Fibroblast of the aortic adventitia (primary cell): ENCODE results near the gene U2AF1L4. TPM values are rescaled to one million over a fixed set of nuclear protein-coding genes. Genes with fewer than 3 reads are reported as not detected.
"Not testable (repeated sequence)": the region's sequence is repeated elsewhere in the genome, so short reads cannot be mapped to it uniquely, and the experiment has no call there.

Experiments
- DNase-seq: peaks from one replicate; pipeline ENCODE4 v3.0.0-alpha.2; 2010; ENCODE audit warnings: low read depth
- H3K4me3 ChIP-seq: 2 replicates; pipeline ENCODE4 v1.5.1; 2011; ENCODE audit warnings: low read depth, mild to moderate bottlenecking, control low read depth, low read length, moderate library complexity
- total RNA-seq: library from RNA; depleted of rRNA; stranded (reverse); fragments of >200 nt; gene quantifications from 2 replicates; pipeline ENCODE4 v1.2.3, GENCODE V29; 2012; ENCODE audit warnings: low replicate concordance
- TF ChIP-seq, protein P1 (sequence below): IDR thresholded peaks from 2 replicates; pipeline ENCODE4 v1.5.1; 2011; ENCODE audit warnings: mild to moderate bottlenecking, low read length, control low read depth, inconsistent platforms; ENCODE audit not compliant: insufficient read depth

Gene U2AF1L4
- total RNA-seq, 1 donor, result 5.8 TPM

DNA sequence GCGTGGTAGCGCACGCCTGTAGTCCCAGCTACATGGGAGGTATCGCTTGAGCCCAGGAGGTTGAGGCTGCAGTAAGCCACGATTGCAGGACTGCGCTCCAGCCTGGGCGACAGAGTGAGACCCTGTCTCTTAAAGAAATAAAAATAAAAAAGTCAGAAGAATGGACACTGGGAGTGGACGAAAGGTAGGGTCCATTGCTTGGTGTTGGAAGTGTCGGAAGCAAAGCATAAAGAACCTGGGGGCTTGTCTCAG lies 29.8 kb upstream of the U2AF1L4 start:
- no peak for DNase-seq
- TF ChIP-seq, protein P1, sequence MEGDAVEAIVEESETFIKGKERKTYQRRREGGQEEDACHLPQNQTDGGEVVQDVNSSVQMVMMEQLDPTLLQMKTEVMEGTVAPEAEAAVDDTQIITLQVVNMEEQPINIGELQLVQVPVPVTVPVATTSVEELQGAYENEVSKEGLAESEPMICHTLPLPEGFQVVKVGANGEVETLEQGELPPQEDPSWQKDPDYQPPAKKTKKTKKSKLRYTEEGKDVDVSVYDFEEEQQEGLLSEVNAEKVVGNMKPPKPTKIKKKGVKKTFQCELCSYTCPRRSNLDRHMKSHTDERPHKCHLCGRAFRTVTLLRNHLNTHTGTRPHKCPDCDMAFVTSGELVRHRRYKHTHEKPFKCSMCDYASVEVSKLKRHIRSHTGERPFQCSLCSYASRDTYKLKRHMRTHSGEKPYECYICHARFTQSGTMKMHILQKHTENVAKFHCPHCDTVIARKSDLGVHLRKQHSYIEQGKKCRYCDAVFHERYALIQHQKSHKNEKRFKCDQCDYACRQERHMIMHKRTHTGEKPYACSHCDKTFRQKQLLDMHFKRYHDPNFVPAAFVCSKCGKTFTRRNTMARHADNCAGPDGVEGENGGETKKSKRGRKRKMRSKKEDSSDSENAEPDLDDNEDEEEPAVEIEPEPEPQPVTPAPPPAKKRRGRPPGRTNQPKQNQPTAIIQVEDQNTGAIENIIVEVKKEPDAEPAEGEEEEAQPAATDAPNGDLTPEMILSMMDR, result no peak

DNA sequence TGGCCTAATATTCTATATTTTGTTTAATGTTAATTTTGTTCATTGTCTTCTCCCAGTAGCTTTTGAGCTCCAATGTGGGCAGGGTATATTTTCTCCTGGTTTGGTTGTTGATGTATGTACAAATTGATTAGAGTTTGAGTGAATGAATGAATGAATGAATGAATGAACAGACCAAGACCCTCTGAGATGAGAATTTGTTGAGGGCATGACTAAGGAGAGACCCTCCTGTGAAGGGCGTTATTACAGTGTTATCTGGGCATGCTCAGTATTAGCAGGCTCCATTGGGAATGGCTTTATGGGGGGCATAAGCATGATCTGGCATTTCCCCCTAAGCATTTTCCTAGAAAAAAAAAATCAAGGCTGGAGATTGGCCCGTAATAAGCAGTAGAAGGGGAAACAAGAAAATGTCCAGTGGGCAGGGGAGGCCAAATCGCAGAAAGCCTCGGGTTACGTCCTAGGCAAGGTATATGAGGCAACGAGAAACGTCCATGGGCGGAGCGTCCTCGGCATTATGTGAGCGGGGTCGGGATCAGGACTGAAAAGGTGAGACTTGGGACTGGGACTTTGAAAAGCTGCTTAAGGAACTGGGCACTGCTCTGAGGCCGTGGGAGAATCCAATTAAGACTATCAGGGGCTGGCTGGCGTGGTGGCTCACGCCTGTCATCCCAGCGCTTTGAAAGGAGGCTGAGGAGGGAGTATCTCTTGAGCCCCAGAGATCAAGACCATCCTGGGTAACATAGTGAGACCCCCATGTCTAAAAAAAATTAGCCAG lies 29.2 kb upstream of the U2AF1L4 start:
- TF ChIP-seq, protein P1, result no peak
- peak; percentile 1 for DNase-seq
- peak overlapping the region; percentile 55 for H3K4me3 ChIP-seq

More for the DNA sequence above, 29.8 kb upstream of the U2AF1L4 start:
- peak overlapping the region; percentile 55 for H3K4me3 ChIP-seq

DNA sequence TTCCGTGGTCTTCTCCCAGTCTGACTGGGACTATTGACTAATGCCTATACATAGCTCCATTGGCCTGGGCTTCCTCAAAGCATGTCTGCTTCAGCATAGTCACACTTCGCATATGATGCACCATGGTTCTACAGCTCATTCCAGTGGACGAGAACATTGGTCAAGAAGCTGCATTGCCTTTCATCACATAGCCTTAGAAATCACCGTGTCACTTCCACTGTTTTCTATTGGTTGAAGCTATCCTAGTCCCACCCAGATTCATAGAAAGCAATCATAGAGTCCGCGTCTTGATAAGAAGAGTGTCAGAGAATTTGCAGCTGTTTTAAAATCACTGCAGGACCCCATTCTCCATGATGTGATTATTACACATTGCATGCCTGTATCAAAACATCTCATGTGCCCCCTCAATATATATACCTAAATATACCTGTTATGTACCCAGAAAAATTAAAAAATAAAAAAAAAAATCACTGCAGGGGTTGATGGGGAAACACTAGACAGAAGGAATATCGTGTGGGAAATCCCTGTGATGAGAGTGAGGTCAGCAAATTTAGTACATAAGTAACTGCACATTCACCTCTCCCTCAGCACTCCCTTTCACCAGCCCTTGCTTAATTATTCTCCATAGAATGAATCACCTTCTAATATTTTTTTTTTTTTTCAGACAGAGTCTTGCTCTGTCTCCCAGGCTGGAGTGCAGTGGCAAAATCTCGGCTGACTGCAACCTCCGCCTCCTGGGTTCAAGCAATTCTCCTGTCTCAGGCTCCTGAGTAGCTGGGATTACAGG lies 28.0 kb upstream of the U2AF1L4 start:
- DNase-seq, result peak; percentile 15
- H3K4me3 ChIP-seq, result no peak overlapping the region
- TF ChIP-seq, protein P1, result no peak

DNA sequence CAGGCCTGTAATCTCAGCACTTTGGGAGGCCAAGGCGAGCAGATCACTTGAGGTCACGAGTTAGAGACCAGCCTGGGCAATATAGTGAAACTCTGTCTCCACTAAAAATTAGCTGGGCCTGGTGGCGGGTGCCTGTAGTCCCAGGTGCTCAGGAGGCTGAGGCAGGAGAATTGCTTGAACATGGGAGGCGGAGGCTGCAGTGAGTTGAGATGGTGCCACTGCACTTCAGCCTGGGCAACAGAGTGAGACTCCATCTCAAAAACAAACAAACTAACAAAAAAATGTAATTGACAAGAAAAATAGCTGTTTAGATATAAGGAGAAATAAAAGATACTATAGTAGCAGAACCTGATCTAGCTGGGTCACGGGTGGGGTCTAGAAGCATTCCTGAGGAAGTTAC lies 27.1 kb upstream of the U2AF1L4 start:
- not testable (repeated sequence) for DNase-seq, H3K4me3 ChIP-seq

DNA sequence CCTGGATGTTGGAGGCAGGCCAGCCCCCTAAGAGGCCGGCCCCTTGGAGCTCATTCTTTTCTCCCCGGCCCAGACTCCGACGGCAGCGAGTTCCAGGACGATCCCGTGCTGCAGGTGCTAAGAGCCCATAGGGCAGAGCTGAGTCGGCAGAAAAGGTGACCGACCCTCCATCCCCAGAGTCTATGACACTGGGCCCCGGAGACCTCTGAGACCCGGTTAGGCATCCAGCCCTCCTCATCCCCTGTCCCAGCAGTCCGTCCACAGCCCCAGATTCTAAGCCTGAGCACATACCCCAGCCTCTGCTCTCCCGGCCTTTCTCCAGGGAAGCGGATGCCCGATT lies 22.8 kb upstream of the U2AF1L4 start:
- H3K4me3 ChIP-seq, result no peak overlapping the region
- TF ChIP-seq, protein P1, result no peak
- no peak for DNase-seq

GRCh38 chr19:35767288-35768081 lies 22.3 kb upstream of the U2AF1L4 start:
- TF ChIP-seq, protein P1, result no peak
- DNase-seq, result no peak
- H3K4me3 ChIP-seq, result no peak overlapping the region

DNA sequence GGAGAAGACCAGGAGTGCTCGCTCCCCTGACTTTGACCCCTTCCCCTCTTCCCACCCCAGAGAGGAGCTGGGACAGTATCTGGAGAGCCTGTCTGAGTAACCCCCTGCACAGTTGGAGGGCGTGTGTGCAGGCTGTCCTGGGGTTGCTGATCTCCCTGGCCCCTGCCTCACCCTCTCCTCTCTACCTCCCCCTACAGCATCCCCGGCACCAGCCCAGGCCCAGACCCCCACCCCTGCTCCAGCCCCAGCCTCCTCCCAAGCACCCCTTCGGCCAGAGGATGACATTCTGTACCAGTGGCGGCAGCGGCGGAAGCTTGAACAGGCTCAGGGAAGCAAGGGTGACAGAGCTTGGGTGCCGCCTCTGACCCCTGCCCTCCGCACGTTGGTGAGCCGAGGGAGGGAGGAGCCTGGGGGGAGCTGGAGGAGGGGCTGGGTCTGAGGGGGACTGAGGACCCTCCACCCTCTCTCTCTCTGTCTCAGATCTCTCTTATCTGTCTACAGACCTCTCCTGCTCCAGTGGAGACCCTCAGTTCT lies 21.4 kb upstream of the U2AF1L4 start:
- TF ChIP-seq, protein P1, result no peak
- DNase-seq, result no peak
- no peak overlapping the region for H3K4me3 ChIP-seq
